Stomach (tissue), 9 donors: ENCODE measurements around the gene ATF7. TPM values are rescaled to one million over a fixed set of nuclear protein-coding genes. Genes with fewer than 3 reads are reported as not detected.

Experiments
- DNase-seq, 2 donors: peaks; one replicate each; pipeline versions ENCODE4 v3.0.0 to v3.0.0-alpha.2; 2013 to 2019
- H3K27ac ChIP-seq, 5 donors: fragments of 200-600 bp in 4 of 5; sonication (generic) in 4 of 5; one replicate each; pipeline ENCODE4 v1.5.1; 2013 to 2019; ENCODE audit warnings: mild to moderate bottlenecking in 1 of 5, moderate library complexity in 1 of 5
- H3K27me3 ChIP-seq, 3 donors: fragments of 200-600 bp; sonication (generic); one replicate each; pipeline ENCODE4 v1.5.1; 2017 to 2019; ENCODE audit warnings: mixed run types in 1 of 3
- H3K36me3 ChIP-seq, 4 donors: fragments of 200-600 bp; sonication (generic); 1 replicate in 3 of 4; 2 replicates in 1 of 4; pipeline ENCODE4 v1.5.1; 2016 to 2019
- H3K4me1 ChIP-seq, 4 donors: fragments of 200-600 bp; sonication (generic); one replicate each; pipeline ENCODE4 v1.5.1; 2016 to 2019
- H3K4me3 ChIP-seq, 4 donors: fragments of 200-600 bp; sonication (generic) in 3 of 4; one replicate each; pipeline ENCODE4 v1.5.1; 2016 to 2019; ENCODE audit warnings: mild to moderate bottlenecking in 1 of 4
- H3K9me3 ChIP-seq, 4 donors: fragments of 200-600 bp; sonication (generic); one replicate each; pipeline ENCODE4 v1.5.1; 2016 to 2019
- EP300 ChIP-seq: sonication (generic); formaldehyde crosslinking; IDR thresholded peaks from one replicate; pipeline ENCODE4 v1.6.1; 2017; ENCODE audit warnings: antibody characterized with exemption
- POLR2A ChIP-seq, 4 donors: fragments of 450-650 bp; IDR thresholded peaks; one replicate each; pipeline ENCODE4 v1.6.1; 2016; ENCODE audit warnings: antibody characterized with exemption in 4 of 4, control low read depth in 2 of 4, mild to moderate bottlenecking in 1 of 4, moderate library complexity in 1 of 4
- POLR2AphosphoS5 ChIP-seq, 3 donors: sonication (generic); formaldehyde crosslinking; IDR thresholded peaks; one replicate each; pipeline ENCODE4 v1.6.1; 2016; ENCODE audit warnings: antibody characterized with exemption in 3 of 3
- WGBS, 5 donors: extraction: QIAGEN DNeasy Blood & Tissue Kit in 3 of 5; methylation state at CpG; one replicate each; pipeline versions ENCODE4 v1.1.5 to v1.1.7; 2013 to 2018; 5-methylcytosine and 5-hydroxymethylcytosine counted together
- intact Hi-C: fragments of 100-400 bp; cut with DNase I; formaldehyde crosslinking; loops from one replicate; pipeline ENCODE4 v1.15.1; 2023; ENCODE audit warnings: low total_unique reads
- polyA plus RNA-seq, 3 donors: library from polyadenylated mRNA; stranded (reverse); fragments of 200-250 nt; gene quantifications; one replicate each; pipeline ENCODE4 v1.2.3, GENCODE V29; 2013
- total RNA-seq, 5 donors: library from RNA; depleted of rRNA; stranded (reverse); fragments of >200 nt; gene quantifications; one replicate each; pipeline versions ENCODE4 v1.1.0 to v1.2.3, GENCODE V29; 2014 to 2016
- TF ChIP-seq, protein P1 (sequence below), 7 experiments: fragments of 450-650 bp in 4 of 7; fragments of 200-600 bp in 3 of 7; sonication (generic) in 3 of 7; IDR thresholded peaks; one replicate each; pipeline ENCODE4 v1.5.1; 2016 to 2019; ENCODE audit warnings: antibody characterized with exemption in 7 of 7, control low read depth in 2 of 7, mild to moderate bottlenecking in 1 of 7
- donor health status: healthy with polysubstance abuse.
- donor health status: Bipolar disorder and iron deficiency.
- donor health status: healthy.

ATF7 gene
- total and polyA plus RNA-seq, 8 donors = 9.0 to 93.4 (median 16.3) TPM

DNA sequence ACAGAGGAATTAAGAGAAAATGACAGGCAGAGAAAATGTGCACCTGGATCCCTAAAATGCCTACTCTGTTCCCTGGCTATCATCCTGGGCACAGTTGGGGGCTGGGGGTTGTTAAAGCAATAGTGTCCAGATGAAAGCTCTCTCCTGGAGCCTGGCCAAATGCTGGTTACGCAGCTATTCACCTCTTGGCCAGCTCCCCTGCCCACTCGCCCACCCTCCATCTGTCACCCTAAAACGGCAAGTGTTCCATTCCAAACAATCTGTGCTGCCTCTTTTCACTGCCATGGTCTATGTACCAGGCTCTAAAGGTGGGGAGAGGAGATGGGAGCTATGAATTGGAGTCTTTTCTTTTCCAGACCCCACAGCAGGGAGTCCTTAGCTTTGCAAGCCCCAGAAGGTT lies 94.2 kb downstream of the ATF7 start:
- TF ChIP-seq, protein P1, sequence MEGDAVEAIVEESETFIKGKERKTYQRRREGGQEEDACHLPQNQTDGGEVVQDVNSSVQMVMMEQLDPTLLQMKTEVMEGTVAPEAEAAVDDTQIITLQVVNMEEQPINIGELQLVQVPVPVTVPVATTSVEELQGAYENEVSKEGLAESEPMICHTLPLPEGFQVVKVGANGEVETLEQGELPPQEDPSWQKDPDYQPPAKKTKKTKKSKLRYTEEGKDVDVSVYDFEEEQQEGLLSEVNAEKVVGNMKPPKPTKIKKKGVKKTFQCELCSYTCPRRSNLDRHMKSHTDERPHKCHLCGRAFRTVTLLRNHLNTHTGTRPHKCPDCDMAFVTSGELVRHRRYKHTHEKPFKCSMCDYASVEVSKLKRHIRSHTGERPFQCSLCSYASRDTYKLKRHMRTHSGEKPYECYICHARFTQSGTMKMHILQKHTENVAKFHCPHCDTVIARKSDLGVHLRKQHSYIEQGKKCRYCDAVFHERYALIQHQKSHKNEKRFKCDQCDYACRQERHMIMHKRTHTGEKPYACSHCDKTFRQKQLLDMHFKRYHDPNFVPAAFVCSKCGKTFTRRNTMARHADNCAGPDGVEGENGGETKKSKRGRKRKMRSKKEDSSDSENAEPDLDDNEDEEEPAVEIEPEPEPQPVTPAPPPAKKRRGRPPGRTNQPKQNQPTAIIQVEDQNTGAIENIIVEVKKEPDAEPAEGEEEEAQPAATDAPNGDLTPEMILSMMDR (IDR thresholded peaks at IDR 0.05) = no peak
- TF ChIP-seq POLR2A (IDR thresholded peaks at IDR 0.05) (no peak), EP300 (no peak), POLR2AphosphoS5 (IDR thresholded peaks at IDR 0.05) (no peak)
- Histone ChIP-seq H3K4me3 (no peak overlapping the region), H3K27ac (no peak overlapping the region), H3K36me3 (peaks cover 76 to 100% (median 100%) of the 10 kb centered on the region in 4 donors), H3K4me1 (peaks cover 0 to 1% (median 0%) of the 10 kb centered on the region in 4 donors), H3K27me3 (no peaks in the 10 kb centered on the region), H3K9me3 (no peaks in the 10 kb centered on the region)
- intact Hi-C loops = no loop called here
- WGBS, 5 donors = 58 to 77% (median 69%) methylated on average over 3 of the region's 3 CpGs
- no peak for DNase-seq

DNA sequence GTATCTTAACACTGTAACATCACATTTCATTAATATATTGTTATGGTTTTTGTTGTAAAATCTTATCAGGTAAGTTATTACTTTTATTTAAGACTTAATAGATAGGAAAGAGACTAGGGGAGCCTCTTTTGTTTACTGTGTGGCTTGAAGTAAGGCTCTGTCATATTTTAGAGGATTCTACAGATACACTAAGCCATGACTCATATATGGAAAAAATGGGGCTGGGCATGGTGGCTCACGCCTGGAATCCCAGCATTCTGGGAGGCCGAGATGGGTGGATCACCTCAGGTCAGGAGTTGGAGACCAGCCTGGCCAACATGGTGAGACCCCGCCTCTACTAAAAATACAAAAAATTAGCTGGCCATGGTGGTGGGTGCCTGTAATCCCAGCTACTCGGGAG lies 95.3 kb downstream of the ATF7 start:
- H3K36me3 ChIP-seq = peaks cover 69 to 100% (median 100%) of the 10 kb centered on the region in 4 donors
- 88 to 95% (median 93%) methylated on average over 4 of the region's 4 CpGs for WGBS, 5 donors

DNA sequence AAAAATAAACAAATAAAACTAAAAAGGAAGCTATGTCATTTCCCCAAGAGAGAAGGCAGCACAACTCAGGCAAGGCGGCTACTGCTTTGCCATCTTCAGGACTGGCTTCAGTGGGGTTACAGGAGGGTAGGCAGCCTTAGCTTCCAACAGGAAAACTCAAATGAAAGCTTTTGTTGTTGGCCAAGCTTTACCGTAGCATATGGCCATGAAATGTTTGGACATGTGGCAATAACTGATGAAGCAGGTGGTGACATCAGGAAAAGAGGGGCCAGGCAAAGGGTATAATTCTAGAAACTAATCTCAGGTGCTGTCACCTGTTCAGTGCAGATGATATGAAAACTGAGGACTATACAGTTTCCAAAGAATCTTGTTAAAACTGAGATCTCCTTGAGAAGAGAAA lies 96.1 kb downstream of the ATF7 start:
- Histone ChIP-seq H3K9me3 (no peaks in the 10 kb centered on the region), H3K27me3 (no peaks in the 10 kb centered on the region), H3K4me3 (no peak overlapping the region), H3K4me1 (no peaks in the 10 kb centered on the region), H3K27ac (no peak overlapping the region), H3K36me3 (peaks cover 69 to 100% (median 100%) of the 10 kb centered on the region in 4 donors)
- WGBS, 5 donors = 82 to 94% (median 92%) methylated on average over 2 of the region's 2 CpGs
- no peak for DNase-seq
- intact Hi-C loops = no loop called here
- TF ChIP-seq, protein P1 (IDR thresholded peaks at IDR 0.05) = no peak
- TF ChIP-seq POLR2AphosphoS5 (IDR thresholded peaks at IDR 0.05) (no peak), POLR2A (IDR thresholded peaks at IDR 0.05) (no peak), EP300 (no peak)

More for the DNA sequence above, 95.3 kb downstream of the ATF7 start:
- intact Hi-C loops = no loop called here
- DNase-seq = no peak
- H3K27ac ChIP-seq = no peak overlapping the region
- H3K4me1 ChIP-seq = no peaks in the 10 kb centered on the region
- no peak overlapping the region for H3K4me3 ChIP-seq
- H3K9me3 ChIP-seq = no peaks in the 10 kb centered on the region
- TF ChIP-seq POLR2A (IDR thresholded peaks at IDR 0.05) (no peak), EP300 (no peak), POLR2AphosphoS5 (IDR thresholded peaks at IDR 0.05) (no peak)
- TF ChIP-seq, protein P1 (IDR thresholded peaks at IDR 0.05) = no peak
- no peaks in the 10 kb centered on the region for H3K27me3 ChIP-seq

DNA sequence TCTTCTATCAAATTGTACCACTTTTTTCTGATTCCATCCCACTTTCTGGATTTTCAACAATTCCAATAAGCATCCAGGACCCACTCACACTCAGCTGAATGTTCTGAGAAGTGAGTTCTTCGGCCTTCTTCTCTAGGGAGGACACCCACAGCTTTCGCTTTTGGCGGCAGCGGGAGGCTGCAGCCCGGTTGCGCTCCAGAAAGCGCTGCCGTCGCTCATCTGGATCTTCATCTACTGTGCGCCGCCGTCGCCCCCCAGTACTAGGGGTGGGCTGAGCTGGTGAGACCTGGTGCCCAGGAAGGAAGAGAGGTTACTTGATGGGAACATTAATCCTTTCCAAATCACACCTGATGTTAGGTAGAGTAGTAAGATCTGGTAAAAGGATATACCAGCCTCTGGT lies 101.7 kb downstream of the ATF7 start:
- TF ChIP-seq POLR2AphosphoS5 (IDR thresholded peaks at IDR 0.05) = no peak
- no peak for TF ChIP-seq EP300
- TF ChIP-seq POLR2A (IDR thresholded peaks at IDR 0.05) = no peak
- TF ChIP-seq, protein P1 (IDR thresholded peaks at IDR 0.05) = no peak
- Histone ChIP-seq H3K9me3 (no peaks in the 10 kb centered on the region), H3K4me1 (no peaks in the 10 kb centered on the region), H3K27me3 (no peaks in the 10 kb centered on the region), H3K4me3 (no peak overlapping the region), H3K27ac (no peak overlapping the region), H3K36me3 (peaks cover 68 to 100% (median 100%) of the 10 kb centered on the region in 4 donors)
- 94 to 98% (median 97%) methylated on average over 13 of the region's 13 CpGs for WGBS, 5 donors
- DNase-seq = no peak
- intact Hi-C loops = no loop called here
